ENCODE data around the gene KCNAB2.

GRCh38 chr1:6052543-6053205 lies 7.0 kb downstream of the KCNAB2 start:
- no peak for TF ChIP-seq POLR2AphosphoS5 (IDR thresholded peaks at IDR 0.05; ENCODE audit: low read depth, low read length)
- TF ChIP-seq POLR2A (IDR thresholded peaks at IDR 0.05; ENCODE audit: low read depth, low read length) = no peak

Measured in GM12892 (cell line).